Ovary (tissue), 9 donors: ENCODE data around the gene SPATA3. TPM values are rescaled to one million over a fixed set of nuclear protein-coding genes. Genes with fewer than 3 reads are reported as not detected.

Source experiments
- DNase-seq, 5 donors: peaks; one replicate each; pipeline ENCODE4 v3.0.0-alpha.2; 2019 to 2020
- H3K27ac ChIP-seq, 2 donors: fragments of 200-600 bp; one replicate each; pipeline versions ENCODE4 v1.5.1 to v1.8.0; 2019 to 2022
- H3K27me3 ChIP-seq: fragments of 200-600 bp; one replicate; pipeline ENCODE4 v1.8.0; 2022
- H3K36me3 ChIP-seq: fragments of 200-600 bp; sonication (generic); one replicate; pipeline ENCODE4 v1.5.1; 2019
- H3K4me1 ChIP-seq: one replicate; pipeline ENCODE4 v1.8.1; 2013; ENCODE audit warnings: mild to moderate bottlenecking, moderate library complexity; ENCODE audit not compliant: insufficient read depth
- H3K4me3 ChIP-seq: fragments of 200-600 bp; sonication (generic); one replicate; pipeline ENCODE4 v1.5.1; 2017
- H3K9me3 ChIP-seq, 2 donors: fragments of 200-600 bp in 1 of 2; sonication (generic) in 1 of 2; one replicate each; pipeline versions ENCODE4 v1.5.1 to v1.8.1; 2013 to 2019; ENCODE audit warnings: mild to moderate bottlenecking in 1 of 2, moderate library complexity in 1 of 2
- CTCF ChIP-seq, 3 donors: fragments of 450-650 bp in 2 of 3; fragments of 200-600 bp in 1 of 3; IDR thresholded peaks; one replicate each; pipeline versions ENCODE4 v1.5.1 to v1.8.0; 2016 to 2022; ENCODE audit warnings: antibody characterized with exemption in 3 of 3, mild to moderate bottlenecking in 1 of 3
- EP300 ChIP-seq: sonication (generic); formaldehyde crosslinking; IDR thresholded peaks from one replicate; pipeline ENCODE4 v1.6.1; 2017; ENCODE audit warnings: antibody characterized with exemption
- POLR2A ChIP-seq: fragments of 450-650 bp; IDR thresholded peaks from one replicate; pipeline ENCODE4 v1.6.1; 2017; ENCODE audit warnings: antibody characterized with exemption, mild to moderate bottlenecking, moderate library complexity
- WGBS, 3 donors: extraction: QIAGEN DNeasy Blood & Tissue Kit in 1 of 3; methylation state at CpG; one replicate each; pipeline versions ENCODE4 v1.1.5 to v1.1.7; 2013 to 2017; 5-methylcytosine and 5-hydroxymethylcytosine counted together
- intact Hi-C, 4 donors: fragments of 100-400 bp; cut with DNase I; formaldehyde crosslinking; loops; one replicate each; pipeline versions ENCODE4 v1.11.0 to v1.15.1; 2022 to 2023
- polyA plus RNA-seq, 2 donors: library from polyadenylated mRNA; stranded (reverse); fragments of 200-250 nt in 1 of 2; fragments of 350-450 nt in 1 of 2; fragmentation: Illumina TruSeq in 1 of 2; extraction: RNeasy Lipid Tissue Mini Kit (QIAGEN cat#74804) in 1 of 2; gene quantifications; one replicate each; pipeline ENCODE4 v1.2.3, GENCODE V29; 2013 to 2014
- total RNA-seq, 7 donors: library from RNA; depleted of rRNA in 2 of 7; stranded (reverse); fragments of >200 nt in 2 of 7; fragmentation: NEBNext Ultra II Directional in 3 of 7; extraction: Animal tissue kit (Norgen Biotek cat#: 25700) in 3 of 7; gene quantifications; one replicate each; pipeline versions ENCODE4 v1.1.0 to v1.2.4, GENCODE V29; 2016 to 2023
- donor health status: DM: no; HTN: no; CAD: no; lungs with moderate emphysema.
- donor health status: DM: no; HTN: no; CAD: no.
- donor health status: Bipolar disorder and iron deficiency.
- donor health status: DM: yes; HTN: yes; CAD: no.
- donor health status: DM: no; HTN: no; CAD: no.
- donor health status: DM: yes; HTN: yes; CAD: no.

Gene SPATA3
- total and polyA plus RNA-seq, 9 donors = not detected

- H3K4me1 ChIP-seq = no peaks in the 10 kb centered on the region
- H3K4me3 ChIP-seq = no peak overlapping the region
- no peaks in the 10 kb centered on the region for H3K27me3 ChIP-seq
- DNase-seq = no peak
- TF ChIP-seq POLR2A = no peak
- no peak for TF ChIP-seq CTCF (IDR thresholded peaks at IDR 0.05)
- no peak for TF ChIP-seq EP300
- intact Hi-C loops = loop anchor here in 1 of 4 donors (5.0 kb wide), 1 partner anchor 88 kb away; no protein-coding TSS in a partner anchor
- no peaks in the 10 kb centered on the region for H3K36me3 ChIP-seq
- no peaks in the 10 kb centered on the region for H3K9me3 ChIP-seq
- H3K27ac ChIP-seq = no peak overlapping the region
- 47 to 60% (median 55%) methylated on average over 61 to 70 of the region's 70 CpGs for WGBS, 3 donors
These were observed 5.6 kb upstream of the SPATA3 start for GRCh38 chr2:230990131-230990898.

DNA sequence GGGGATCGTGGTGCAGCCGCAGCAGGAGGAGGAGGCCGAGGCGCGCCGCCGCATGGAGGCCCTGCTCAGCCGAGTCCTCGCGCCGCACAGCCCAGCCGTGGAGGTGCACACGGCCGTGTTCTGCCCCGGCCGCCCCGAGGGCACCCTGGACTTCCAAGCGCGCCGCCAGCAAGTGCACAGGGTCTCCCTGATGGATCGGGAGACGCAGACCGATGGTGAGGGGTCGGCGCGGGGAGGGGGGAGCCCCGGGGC, 5.1 kb upstream of the SPATA3 start:
- Histone ChIP-seq H3K9me3 (no peaks in the 10 kb centered on the region), H3K27me3 (no peaks in the 10 kb centered on the region), H3K36me3 (no peaks in the 10 kb centered on the region), H3K4me1 (no peaks in the 10 kb centered on the region), H3K4me3 (no peak overlapping the region), H3K27ac (no peak overlapping the region)
- no peak for DNase-seq
- intact Hi-C loops = loop anchor here in 1 of 4 donors (5.0 kb wide), 1 partner anchor 89 kb away; no protein-coding TSS in a partner anchor
- WGBS, 3 donors = 40 to 65% (median 49%) methylated on average over 23 to 27 of the region's 27 CpGs
- TF ChIP-seq EP300 = no peak
- TF ChIP-seq POLR2A = no peak
- TF ChIP-seq CTCF (IDR thresholded peaks at IDR 0.05) = no peak

DNA sequence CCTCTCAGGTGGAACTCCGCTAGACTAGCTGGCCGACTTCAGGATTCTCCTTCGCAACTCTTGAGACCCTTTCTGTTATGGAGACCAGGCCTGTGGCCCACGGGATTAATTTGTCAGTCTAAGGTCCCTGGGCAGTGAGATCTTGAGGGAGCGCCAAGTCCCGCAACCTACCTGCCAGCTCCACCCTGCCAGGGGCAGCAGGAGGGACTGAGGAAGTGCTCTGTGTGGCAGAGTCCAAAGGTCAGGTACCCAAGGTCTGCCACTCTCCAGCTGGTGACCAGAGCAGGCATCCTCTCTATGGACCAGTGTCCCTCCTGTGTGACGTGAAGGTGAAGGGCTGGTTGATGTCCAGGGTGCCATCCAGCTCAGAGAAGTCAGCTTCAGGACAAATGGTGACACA, 4.3 kb upstream of the SPATA3 start:
- DNase-seq = no peak
- Histone ChIP-seq H3K4me1 (no peaks in the 10 kb centered on the region), H3K9me3 (no peaks in the 10 kb centered on the region), H3K27ac (no peak overlapping the region), H3K4me3 (no peak overlapping the region), H3K27me3 (no peaks in the 10 kb centered on the region), H3K36me3 (no peaks in the 10 kb centered on the region)
- intact Hi-C loops = loop anchor here in 1 of 4 donors (5.0 kb wide), 1 partner anchor 89 kb away; no protein-coding TSS in a partner anchor
- no peak for TF ChIP-seq EP300
- TF ChIP-seq CTCF (IDR thresholded peaks at IDR 0.05) = no peak
- 86 to 90% (median 90%) methylated on average over 7 of the region's 7 CpGs for WGBS, 3 donors

GRCh38 chr2:230996661-230997060, 740 bp downstream of the SPATA3 start:
- intact Hi-C loops = no loop called here
- Histone ChIP-seq H3K9me3 (no peaks in the 10 kb centered on the region), H3K27ac (no peak overlapping the region), H3K4me1 (no peaks in the 10 kb centered on the region), H3K27me3 (no peaks in the 10 kb centered on the region), H3K4me3 (no peak overlapping the region), H3K36me3 (no peaks in the 10 kb centered on the region)
- TF ChIP-seq CTCF (IDR thresholded peaks at IDR 0.05) = no peak
- TF ChIP-seq POLR2A = no peak
- no peak for TF ChIP-seq EP300
- DNase-seq = no peak
